Neural progenitor cell (in vitro differentiated cells): Measurements from ENCODE around the gene CLIC5.

Source experiments
- EZH2 ChIP-seq: fragments of 200-600 bp; sonication (generic); IDR thresholded peaks from 2 replicates; pipeline ENCODE4 v1.6.1; 2017; ENCODE audit warnings: antibody characterized with exemption, mild to moderate bottlenecking, moderate library complexity
- EZH2phosphoT487 ChIP-seq: fragments of 200-600 bp; sonication (generic); IDR thresholded peaks from 2 replicates; pipeline ENCODE4 v1.6.1; 2017; ENCODE audit warnings: antibody characterized with exemption
- TF ChIP-seq, protein P1 (sequence below): fragments of 200-600 bp; sonication (generic); IDR thresholded peaks from 2 replicates; pipeline ENCODE4 v1.5.1; 2017; ENCODE audit warnings: antibody characterized with exemption, mild to moderate bottlenecking

- TF ChIP-seq, protein P1, sequence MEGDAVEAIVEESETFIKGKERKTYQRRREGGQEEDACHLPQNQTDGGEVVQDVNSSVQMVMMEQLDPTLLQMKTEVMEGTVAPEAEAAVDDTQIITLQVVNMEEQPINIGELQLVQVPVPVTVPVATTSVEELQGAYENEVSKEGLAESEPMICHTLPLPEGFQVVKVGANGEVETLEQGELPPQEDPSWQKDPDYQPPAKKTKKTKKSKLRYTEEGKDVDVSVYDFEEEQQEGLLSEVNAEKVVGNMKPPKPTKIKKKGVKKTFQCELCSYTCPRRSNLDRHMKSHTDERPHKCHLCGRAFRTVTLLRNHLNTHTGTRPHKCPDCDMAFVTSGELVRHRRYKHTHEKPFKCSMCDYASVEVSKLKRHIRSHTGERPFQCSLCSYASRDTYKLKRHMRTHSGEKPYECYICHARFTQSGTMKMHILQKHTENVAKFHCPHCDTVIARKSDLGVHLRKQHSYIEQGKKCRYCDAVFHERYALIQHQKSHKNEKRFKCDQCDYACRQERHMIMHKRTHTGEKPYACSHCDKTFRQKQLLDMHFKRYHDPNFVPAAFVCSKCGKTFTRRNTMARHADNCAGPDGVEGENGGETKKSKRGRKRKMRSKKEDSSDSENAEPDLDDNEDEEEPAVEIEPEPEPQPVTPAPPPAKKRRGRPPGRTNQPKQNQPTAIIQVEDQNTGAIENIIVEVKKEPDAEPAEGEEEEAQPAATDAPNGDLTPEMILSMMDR = no peak
- no peak for TF ChIP-seq EZH2
- no peak for TF ChIP-seq EZH2phosphoT487
These were observed 171.7 kb downstream of the CLIC5 start for GRCh38 chr6:45843848-45844521.
